Measurements from ENCODE around the gene PTPRN2. TPM values are rescaled to one million over a fixed set of nuclear protein-coding genes. Genes with fewer than 3 reads are reported as not detected.

The PTPRN2 gene
- total RNA-seq, 1 donor from 2014 or later: 1.8 TPM

GRCh38 chr7:158403013-158403821 lies 184.4 kb downstream of the PTPRN2 start:
- no peaks in the 10 kb centered on the region for H3K36me3 Mint-ChIP-seq (ENCODE audit: low read depth)
- no peak overlapping the region for H3K4me3 Mint-ChIP-seq
- intact Hi-C loops (cut with micrococcal nuclease): no loop called here
- DNase-seq (no peak), ATAC-seq (ENCODE audit: low read depth) (no peak)
- peaks cover 8% of the 10 kb centered on the region for H3K9me3 Mint-ChIP-seq
- CTCF ChIA-PET: no interaction called here
- TF ChIP-seq CTCF (IDR thresholded peaks at IDR 0.05): no peak
- H3K27me3 Mint-ChIP-seq: no peaks in the 10 kb centered on the region
- H3K27ac Mint-ChIP-seq: no peak overlapping the region
- no peaks in the 10 kb centered on the region for H3K4me1 Mint-ChIP-seq
- POLR2A ChIA-PET: no interaction called here

DNA sequence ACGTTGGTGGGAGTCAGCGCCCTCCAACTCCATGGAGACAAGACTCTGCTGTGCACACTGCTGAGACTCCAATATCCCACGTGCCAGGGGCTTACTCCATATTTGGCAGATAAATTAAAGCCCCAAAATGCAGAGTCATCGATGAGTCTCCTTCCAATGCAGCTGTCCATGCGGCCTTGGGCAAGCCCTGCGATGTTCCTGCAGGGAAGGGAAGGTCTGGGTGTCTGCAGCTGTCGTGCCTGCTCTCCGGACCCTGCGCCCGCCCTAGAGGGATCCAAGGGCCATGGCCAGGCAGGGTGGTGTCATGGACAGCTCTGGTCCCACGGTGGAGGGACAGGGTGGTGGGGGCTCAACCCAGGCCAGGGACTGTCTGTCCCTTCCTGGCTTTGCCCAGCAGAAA lies 185.2 kb downstream of the PTPRN2 start:
- TF ChIP-seq CTCF (IDR thresholded peaks at IDR 0.05): no peak
- no peak overlapping the region for H3K4me3 Mint-ChIP-seq
- no peaks in the 10 kb centered on the region for H3K4me1 Mint-ChIP-seq
- ChIA-PET CTCF (no interaction called here), POLR2A (no interaction called here)
- DNase-seq: no peak
- no peak for ATAC-seq (ENCODE audit: low read depth)
- intact Hi-C loops (cut with micrococcal nuclease): no loop called here
- no peaks in the 10 kb centered on the region for H3K36me3 Mint-ChIP-seq (ENCODE audit: low read depth)
- peaks cover 8% of the 10 kb centered on the region for H3K9me3 Mint-ChIP-seq
- H3K27me3 Mint-ChIP-seq: no peaks in the 10 kb centered on the region
- H3K27ac Mint-ChIP-seq: no peak overlapping the region

DNA sequence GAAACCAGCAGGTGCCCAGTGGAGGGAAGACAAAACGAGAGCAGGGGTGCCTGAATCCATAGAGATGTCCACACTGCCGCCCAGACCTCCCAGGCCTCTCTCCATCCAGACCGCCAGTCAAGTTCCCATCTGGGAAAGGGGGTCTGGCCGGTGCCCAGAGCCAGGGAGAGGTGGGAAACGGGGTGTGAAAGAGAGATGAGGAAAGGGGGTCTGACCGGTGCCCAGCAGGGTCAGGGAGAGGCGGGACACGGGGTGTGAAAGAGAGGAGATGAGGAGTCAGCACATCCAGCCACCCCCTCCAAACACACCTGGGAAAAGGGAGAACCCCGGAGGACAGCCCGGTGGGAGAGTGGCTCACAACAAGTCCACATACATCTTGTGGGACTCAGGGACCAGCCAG lies 185.8 kb downstream of the PTPRN2 start:
- no peak for ATAC-seq (ENCODE audit: low read depth)

GRCh38 chr7:158401295-158401694 lies 186.3 kb downstream of the PTPRN2 start:
- DNase-seq: no peak
- no peaks in the 10 kb centered on the region for H3K27me3 Mint-ChIP-seq
- no peaks in the 10 kb centered on the region for H3K36me3 Mint-ChIP-seq (ENCODE audit: low read depth)
- intact Hi-C loops (cut with micrococcal nuclease): no loop called here
- POLR2A ChIA-PET: no interaction called here
- no peak overlapping the region for H3K27ac Mint-ChIP-seq
- ATAC-seq (ENCODE audit: low read depth): no peak
- CTCF ChIA-PET: no interaction called here
- H3K4me1 Mint-ChIP-seq: no peaks in the 10 kb centered on the region
- no peak for TF ChIP-seq CTCF (IDR thresholded peaks at IDR 0.05)
- no peak overlapping the region for H3K4me3 Mint-ChIP-seq
- peaks cover 8% of the 10 kb centered on the region for H3K9me3 Mint-ChIP-seq

More for the DNA sequence above, 185.8 kb downstream of the PTPRN2 start:
- H3K27me3 Mint-ChIP-seq: no peaks in the 10 kb centered on the region
- ChIA-PET POLR2A (no interaction called here), CTCF (no interaction called here)
- TF ChIP-seq CTCF (IDR thresholded peaks at IDR 0.05): no peak
- intact Hi-C loops (cut with micrococcal nuclease): no loop called here
- no peak for DNase-seq
- H3K27ac Mint-ChIP-seq: no peak overlapping the region
- H3K4me3 Mint-ChIP-seq: no peak overlapping the region
- H3K36me3 Mint-ChIP-seq (ENCODE audit: low read depth): no peaks in the 10 kb centered on the region
- H3K9me3 Mint-ChIP-seq: peaks cover 8% of the 10 kb centered on the region
- no peaks in the 10 kb centered on the region for H3K4me1 Mint-ChIP-seq

GRCh38 chr7:158400601-158401225 lies 186.9 kb downstream of the PTPRN2 start:
- intact Hi-C loops (cut with micrococcal nuclease): no loop called here
- DNase-seq: no peak
- ATAC-seq (ENCODE audit: low read depth): no peak
- ChIA-PET CTCF (no interaction called here), POLR2A (no interaction called here)
- H3K27ac Mint-ChIP-seq: no peak overlapping the region
- H3K4me3 Mint-ChIP-seq: no peak overlapping the region
- no peaks in the 10 kb centered on the region for H3K27me3 Mint-ChIP-seq
- no peaks in the 10 kb centered on the region for H3K4me1 Mint-ChIP-seq
- TF ChIP-seq CTCF (IDR thresholded peaks at IDR 0.05): no peak
- no peaks in the 10 kb centered on the region for H3K36me3 Mint-ChIP-seq (ENCODE audit: low read depth)
- H3K9me3 Mint-ChIP-seq: peaks cover 8% of the 10 kb centered on the region
